Testis (tissue), 3 donors: ENCODE measurements around the gene CD151. TPM values are rescaled to one million over a fixed set of nuclear protein-coding genes. Genes with fewer than 3 reads are reported as not detected.
A peak's percentile ranks its signal among the peaks of the same experiment; 100 is the strongest.

ENCODE experiments used
- DNase-seq: peaks from one replicate; pipeline ENCODE4 v3.0.0-alpha.2; 2019
- H3K27ac ChIP-seq, 2 donors: fragments of 200-600 bp; sonication (generic); one replicate each; pipeline ENCODE4 v1.5.1; 2019
- H3K27me3 ChIP-seq: fragments of 200-600 bp; sonication (generic); one replicate; pipeline ENCODE4 v1.5.1; 2019
- H3K36me3 ChIP-seq: fragments of 200-600 bp; sonication (generic); one replicate; pipeline ENCODE4 v1.5.1; 2017; ENCODE audit warnings: low read depth; ENCODE audit errors: missing control alignments
- H3K4me1 ChIP-seq: fragments of 200-600 bp; sonication (generic); one replicate; pipeline ENCODE4 v1.5.1; 2019
- H3K4me3 ChIP-seq, 2 donors: fragments of 200-600 bp; sonication (generic); one replicate each; pipeline ENCODE4 v1.5.1; 2017 to 2019
- H3K9me3 ChIP-seq: fragments of 200-600 bp; sonication (generic); one replicate; pipeline ENCODE4 v1.5.1; 2017
- POLR2A ChIP-seq: fragments of 450-650 bp; IDR thresholded peaks from one replicate; pipeline ENCODE4 v1.6.1; 2017; ENCODE audit warnings: antibody characterized with exemption, mild to moderate bottlenecking, moderate library complexity
- WGBS, 2 donors: methylation state at CpG; one replicate each; pipeline ENCODE4 v1.1.5; 2018; 5-methylcytosine and 5-hydroxymethylcytosine counted together
- intact Hi-C: fragments of 100-400 bp; cut with DNase I; formaldehyde crosslinking; loops from one replicate; pipeline ENCODE4 v1.15.1; 2023; ENCODE audit warnings: low total_unique reads
- polyA plus RNA-seq: library from polyadenylated mRNA; stranded (reverse); fragments of 350-450 nt; fragmentation: Illumina TruSeq; extraction: RNeasy Lipid Tissue Mini Kit (QIAGEN cat#74804); gene quantifications from one replicate; pipeline ENCODE4 v1.2.3, GENCODE V29; 2014; ENCODE audit warnings: low read depth, low replicate concordance; ENCODE audit not compliant: insufficient read depth
- total RNA-seq, 2 donors: library from RNA; depleted of rRNA; stranded (reverse); fragments of >200 nt; gene quantifications; one replicate each; pipeline ENCODE4 v1.2.3, GENCODE V29; 2016
- TF ChIP-seq, protein P1 (sequence below), 3 experiments: fragments of 450-650 bp in 2 of 3; fragments of 200-600 bp in 1 of 3; sonication (generic) in 1 of 3; IDR thresholded peaks; one replicate each; pipeline ENCODE4 v1.5.1; 2016 to 2019; ENCODE audit warnings: antibody characterized with exemption in 3 of 3, mild to moderate bottlenecking in 2 of 3, moderate library complexity in 1 of 3

The CD151 gene
- total and polyA plus RNA-seq, 3 donors from 2014 or later = 108 to 201 (median 195) TPM

DNA sequence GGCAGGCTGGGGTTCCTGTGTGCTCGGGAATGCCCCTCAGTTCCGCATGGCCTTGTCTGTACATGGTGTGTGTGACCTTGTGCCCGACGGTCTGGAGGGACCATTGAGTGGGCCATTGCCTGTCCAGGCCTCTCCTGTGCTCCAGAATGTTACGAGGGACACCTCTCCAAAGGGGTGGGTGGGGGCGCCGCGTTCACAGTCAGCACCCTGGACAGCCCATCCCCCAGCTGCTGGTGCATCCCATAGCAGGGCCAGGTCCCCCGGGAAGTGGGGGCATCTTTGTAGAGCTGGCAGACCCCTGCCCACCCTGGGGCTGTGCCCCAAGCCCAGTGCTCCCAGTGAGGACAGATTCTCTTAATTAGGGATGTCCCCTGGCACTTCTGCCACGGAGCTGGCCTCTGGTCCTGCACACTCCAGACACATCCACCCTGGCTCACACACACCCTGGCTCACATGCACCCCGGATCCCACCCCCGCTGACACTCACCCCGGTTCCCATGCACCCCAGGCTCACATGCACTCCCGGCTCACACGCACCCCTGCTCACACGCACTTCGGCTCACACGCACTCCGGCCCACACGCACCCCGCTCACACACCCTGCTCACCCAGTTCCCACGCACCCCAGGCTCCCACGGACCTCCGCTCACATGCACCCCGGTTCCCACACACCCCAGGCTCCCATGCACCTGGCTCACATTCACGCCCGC lies 25.5 kb downstream of the CD151 start:
- intact Hi-C loops = no loop called here
- 85 to 91% methylated on average over 18 to 27 of the region's 27 CpGs for WGBS, 2 donors
- H3K9me3 ChIP-seq = no peaks in the 10 kb centered on the region
- H3K4me1 ChIP-seq = peaks cover 10% of the 10 kb centered on the region
- no peaks in the 10 kb centered on the region for H3K36me3 ChIP-seq
- TF ChIP-seq, protein P1, sequence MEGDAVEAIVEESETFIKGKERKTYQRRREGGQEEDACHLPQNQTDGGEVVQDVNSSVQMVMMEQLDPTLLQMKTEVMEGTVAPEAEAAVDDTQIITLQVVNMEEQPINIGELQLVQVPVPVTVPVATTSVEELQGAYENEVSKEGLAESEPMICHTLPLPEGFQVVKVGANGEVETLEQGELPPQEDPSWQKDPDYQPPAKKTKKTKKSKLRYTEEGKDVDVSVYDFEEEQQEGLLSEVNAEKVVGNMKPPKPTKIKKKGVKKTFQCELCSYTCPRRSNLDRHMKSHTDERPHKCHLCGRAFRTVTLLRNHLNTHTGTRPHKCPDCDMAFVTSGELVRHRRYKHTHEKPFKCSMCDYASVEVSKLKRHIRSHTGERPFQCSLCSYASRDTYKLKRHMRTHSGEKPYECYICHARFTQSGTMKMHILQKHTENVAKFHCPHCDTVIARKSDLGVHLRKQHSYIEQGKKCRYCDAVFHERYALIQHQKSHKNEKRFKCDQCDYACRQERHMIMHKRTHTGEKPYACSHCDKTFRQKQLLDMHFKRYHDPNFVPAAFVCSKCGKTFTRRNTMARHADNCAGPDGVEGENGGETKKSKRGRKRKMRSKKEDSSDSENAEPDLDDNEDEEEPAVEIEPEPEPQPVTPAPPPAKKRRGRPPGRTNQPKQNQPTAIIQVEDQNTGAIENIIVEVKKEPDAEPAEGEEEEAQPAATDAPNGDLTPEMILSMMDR (IDR thresholded peaks at IDR 0.05) = no peak
- no peak for TF ChIP-seq POLR2A
- no peak overlapping the region for H3K4me3 ChIP-seq
- DNase-seq = no peak
- H3K27ac ChIP-seq = no peak overlapping the region
- no peaks in the 10 kb centered on the region for H3K27me3 ChIP-seq

DNA sequence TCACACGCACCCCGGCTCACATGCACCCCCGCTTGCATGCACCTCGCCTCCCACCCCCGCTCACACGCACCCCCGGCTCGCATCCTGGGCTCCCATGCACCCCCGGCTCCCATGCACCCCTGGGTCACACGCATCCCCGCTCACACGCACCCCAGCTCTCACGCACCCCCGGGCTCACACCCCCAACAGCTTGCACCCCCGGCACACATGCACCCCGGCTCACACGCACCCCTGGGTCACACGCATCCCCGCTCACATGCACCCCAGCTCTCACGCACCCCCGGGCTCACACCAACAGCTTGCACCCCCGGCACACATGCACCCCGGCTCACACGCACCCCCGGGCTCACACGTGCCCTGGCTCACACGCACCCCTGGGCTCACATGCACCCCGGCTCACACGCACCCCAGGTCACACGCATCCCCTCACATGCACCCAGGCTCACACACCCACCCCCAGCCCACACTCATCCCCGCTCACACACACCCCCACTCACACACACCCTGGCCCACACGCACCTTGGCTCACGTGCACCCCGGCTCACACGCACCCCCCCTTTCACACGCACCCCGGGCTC lies 26.1 kb downstream of the CD151 start:
- Histone ChIP-seq H3K36me3 (no peaks in the 10 kb centered on the region), H3K27ac (no peak overlapping the region), H3K4me1 (peaks cover 10% of the 10 kb centered on the region), H3K4me3 (no peak overlapping the region), H3K27me3 (no peaks in the 10 kb centered on the region), H3K9me3 (no peaks in the 10 kb centered on the region)
- 86 to 88% methylated on average over 34 to 36 of the region's 37 CpGs for WGBS, 2 donors
- no peak for DNase-seq
- TF ChIP-seq POLR2A = no peak
- TF ChIP-seq, protein P1 (IDR thresholded peaks at IDR 0.05) = no peak
- intact Hi-C loops = no loop called here

DNA sequence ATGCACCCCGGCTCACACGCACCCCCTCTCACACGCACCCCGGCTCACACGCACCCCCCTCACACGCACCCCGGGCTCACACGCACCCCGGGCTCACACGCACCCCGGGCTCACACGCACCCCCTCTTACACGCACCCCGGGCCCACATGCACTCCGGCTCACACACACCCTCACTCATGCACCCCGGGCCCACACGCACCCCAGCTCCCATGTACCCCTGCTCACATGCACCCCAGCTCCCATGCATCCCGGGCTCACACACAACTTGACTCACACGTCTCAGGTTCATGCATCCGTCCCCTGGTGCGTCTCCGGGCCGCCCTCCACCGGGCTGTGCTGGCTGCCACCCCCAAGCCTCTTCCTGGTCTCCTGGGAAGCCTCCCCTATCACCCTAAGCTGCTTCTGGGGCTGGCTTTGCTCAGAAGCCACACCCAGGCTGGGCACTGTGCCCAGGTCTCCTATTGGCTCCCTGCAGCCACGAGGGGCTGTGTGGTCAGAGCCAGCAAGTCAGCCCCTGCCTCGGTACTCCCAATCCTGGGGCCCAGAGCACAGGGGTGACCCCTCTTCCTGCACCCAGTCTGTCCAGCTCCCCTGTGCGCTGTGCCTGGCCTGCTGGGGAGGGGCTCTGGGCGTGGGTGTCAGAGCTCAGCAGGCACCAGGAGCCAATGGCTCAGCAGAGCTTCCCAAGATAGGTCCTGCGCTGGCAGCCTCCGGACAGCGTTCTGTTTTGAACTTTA lies 26.8 kb downstream of the CD151 start:
- peak; percentile 84 for DNase-seq
- H3K36me3 ChIP-seq = no peaks in the 10 kb centered on the region
- H3K4me3 ChIP-seq = no peak overlapping the region
- 40 to 45% methylated on average over 8 to 23 of the region's 31 CpGs for WGBS, 2 donors
- intact Hi-C loops = no loop called here
- peaks cover 10% of the 10 kb centered on the region for H3K4me1 ChIP-seq
- TF ChIP-seq, protein P1 (IDR thresholded peaks at IDR 0.05) = no peak
- TF ChIP-seq POLR2A = no peak
- H3K9me3 ChIP-seq = no peaks in the 10 kb centered on the region
- H3K27me3 ChIP-seq = no peaks in the 10 kb centered on the region
- peak overlapping the region in 1 of 2 donors; percentile 43 for H3K27ac ChIP-seq

DNA sequence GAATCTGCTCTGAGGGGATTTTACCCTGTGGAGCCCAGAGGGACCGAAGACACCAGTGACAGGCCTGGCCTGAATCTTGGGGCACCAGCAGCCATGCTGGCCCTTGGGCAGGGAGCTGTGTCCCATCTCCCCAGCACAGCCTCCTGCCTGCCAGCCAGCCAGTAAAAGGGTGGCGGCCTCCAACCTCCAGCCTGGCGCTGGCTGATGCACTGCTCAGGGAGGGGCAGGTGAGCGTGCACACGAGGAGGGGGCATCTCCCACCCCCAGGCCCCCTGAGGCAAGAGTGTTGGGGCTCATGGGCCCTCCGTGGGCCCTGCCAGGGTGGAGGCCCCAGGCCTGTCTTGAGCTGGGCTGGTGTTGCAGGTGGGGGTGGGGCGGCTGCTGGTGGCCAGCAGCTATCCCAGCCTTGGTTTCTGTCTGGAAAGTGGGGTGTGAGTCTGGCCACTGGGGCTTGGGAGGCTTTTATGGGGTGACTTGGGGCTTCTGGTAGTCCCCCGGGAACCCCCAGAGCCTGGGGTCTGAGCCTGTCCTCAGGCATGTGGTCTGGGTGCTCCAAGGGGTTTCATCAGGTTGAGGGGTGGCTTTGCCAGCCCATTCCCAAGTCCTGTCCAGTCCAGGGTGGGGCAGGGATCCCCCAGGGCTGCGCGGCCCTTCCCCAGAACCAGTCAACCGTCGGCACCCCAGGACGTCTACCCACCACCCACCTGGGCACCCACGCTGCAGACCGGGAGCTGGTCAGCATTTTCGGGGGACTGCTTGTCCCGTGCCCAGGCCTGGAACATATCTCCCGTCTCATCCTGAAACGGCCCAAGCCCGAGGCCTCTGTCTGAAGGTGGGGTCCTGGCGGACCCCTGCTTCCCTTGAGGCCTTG lies 27.7 kb downstream of the CD151 start:
- peaks cover 10% of the 10 kb centered on the region for H3K4me1 ChIP-seq
- TF ChIP-seq, protein P1 (IDR thresholded peaks at IDR 0.05) = no peak
- no peak for TF ChIP-seq POLR2A
- no peak overlapping the region for H3K4me3 ChIP-seq
- H3K27me3 ChIP-seq = no peaks in the 10 kb centered on the region
- DNase-seq = no peak
- WGBS, 2 donors = 88 to 89% methylated on average over 13 to 20 of the region's 21 CpGs
- H3K27ac ChIP-seq = peak overlapping the region in 1 of 2 donors; percentile 43
- intact Hi-C loops = no loop called here
- H3K36me3 ChIP-seq = no peaks in the 10 kb centered on the region
- H3K9me3 ChIP-seq = no peaks in the 10 kb centered on the region
